ENCODE data around the gene OTOA.

GRCh38 chr16:21617607-21618006 lies 46.2 kb upstream of the OTOA start:
- TF ChIP-seq EZH2phosphoT487 (IDR thresholded peaks at IDR 0.05; ENCODE audit: borderline replicate concordance, low read depth, low read length) = no peak
- TF ChIP-seq CTCF (conservative IDR thresholded peaks at IDR 0.05; ENCODE audit: low read length) = no peak

All from OCI-LY7 (cell line).